Measurements from ENCODE around the gene MRPL55.

Gene MRPL55

DNA sequence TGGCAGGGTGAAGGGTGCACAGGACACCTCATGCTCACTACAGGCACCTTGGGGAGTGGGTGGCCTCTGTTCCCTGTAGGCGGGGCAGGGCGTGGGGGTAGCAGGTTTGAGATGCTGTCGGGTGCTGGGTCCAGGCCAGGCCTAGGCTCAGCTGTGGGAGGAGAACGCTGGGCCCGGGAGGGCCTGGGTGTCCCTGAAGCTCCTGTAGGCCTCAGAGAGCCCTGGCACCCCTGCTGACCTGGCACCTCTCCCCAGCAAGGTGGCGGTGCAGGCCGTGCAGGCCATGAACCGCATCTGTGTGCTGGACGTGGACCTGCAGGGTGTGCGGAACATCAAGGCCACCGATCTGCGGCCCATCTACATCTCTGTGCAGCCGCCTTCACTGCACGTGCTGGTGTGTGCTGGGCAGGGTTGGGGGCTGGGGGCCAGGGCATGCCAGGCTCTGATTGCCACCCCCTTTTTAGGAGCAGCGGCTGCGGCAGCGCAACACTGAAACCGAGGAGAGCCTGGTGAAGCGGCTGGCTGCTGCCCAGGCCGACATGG is 38.1 kb upstream of the MRPL55 start:
- peak; percentile 21 for DNase-seq

DNA sequence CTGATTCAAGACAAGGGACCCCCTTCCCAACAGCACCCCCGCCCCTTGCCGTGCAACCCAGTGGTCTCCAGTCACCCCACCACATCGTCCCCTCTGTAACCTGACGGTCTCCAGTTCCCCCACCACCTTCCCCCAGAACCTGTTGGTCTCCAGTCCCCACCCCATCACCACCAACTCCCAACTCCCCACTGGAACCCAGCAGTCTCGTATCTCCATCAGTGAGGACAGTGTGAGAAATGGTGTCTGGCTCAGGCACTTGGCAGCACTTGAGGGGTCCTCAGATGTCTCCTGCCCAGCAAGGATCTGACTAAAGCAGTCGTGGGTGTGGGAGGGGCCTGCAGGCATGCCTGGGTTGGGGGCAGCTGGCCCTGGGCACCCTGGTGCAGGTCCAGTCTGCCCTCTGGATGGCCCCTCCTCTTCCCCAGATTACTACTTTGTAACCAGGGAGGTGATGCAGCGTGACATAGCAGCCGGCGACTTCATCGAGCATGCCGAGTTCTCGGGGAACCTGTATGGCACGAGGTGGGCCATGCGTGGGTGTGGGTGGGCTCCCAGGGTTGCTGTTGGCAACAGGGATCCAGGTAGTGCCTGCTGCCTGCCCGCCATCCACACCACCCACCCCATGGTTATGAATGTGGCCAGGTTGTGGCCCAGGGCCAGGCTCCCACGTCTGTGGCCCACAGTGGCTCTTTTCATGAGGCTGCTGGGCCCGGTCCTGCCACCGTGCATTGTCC is 37.5 kb upstream of the MRPL55 start:
- DNase-seq = no peak

DNA sequence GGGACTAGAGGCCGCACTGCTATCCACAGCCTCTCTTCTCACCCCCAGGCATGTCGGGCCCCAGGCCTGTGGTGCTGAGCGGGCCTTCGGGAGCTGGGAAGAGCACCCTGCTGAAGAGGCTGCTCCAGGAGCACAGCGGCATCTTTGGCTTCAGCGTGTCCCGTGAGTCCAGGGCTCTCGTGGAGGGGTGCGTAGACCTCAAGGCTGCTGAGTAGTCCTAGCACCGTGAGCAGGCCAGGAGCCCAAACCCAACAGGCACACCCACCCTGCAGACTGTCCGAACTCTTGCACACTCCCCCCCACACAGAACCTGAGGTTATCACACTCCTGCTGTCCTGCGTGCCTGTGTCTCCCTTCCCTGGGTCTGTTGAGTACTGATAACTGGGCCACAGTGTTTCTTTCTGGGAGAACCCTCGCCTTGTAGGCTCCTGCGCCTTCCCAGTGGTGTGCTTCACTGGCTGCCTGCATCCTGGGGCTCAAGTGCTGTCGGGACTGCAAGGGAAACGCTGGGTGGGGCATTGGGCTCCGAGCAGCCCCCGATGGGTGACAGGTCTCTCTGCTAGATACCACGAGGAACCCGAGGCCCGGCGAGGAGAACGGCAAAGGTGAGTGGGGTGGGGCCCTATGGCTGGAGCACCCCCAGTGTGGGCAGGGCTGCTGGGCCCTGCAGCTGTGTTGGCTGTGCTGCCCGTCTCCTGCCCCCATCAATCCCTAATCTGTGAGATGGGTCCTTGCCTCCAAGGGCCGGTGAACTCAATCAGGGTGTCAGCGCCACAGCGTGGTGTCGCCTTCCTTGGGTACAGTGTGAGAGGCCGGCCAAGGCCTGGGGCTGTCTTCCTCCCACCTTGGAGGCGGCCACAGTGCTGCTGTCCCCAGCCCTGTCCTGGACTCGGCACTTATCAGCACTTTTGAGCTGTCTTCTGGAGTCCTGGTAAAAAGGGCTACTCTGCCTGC is 36.6 kb upstream of the MRPL55 start:
- peak; percentile 25 for DNase-seq

DNA sequence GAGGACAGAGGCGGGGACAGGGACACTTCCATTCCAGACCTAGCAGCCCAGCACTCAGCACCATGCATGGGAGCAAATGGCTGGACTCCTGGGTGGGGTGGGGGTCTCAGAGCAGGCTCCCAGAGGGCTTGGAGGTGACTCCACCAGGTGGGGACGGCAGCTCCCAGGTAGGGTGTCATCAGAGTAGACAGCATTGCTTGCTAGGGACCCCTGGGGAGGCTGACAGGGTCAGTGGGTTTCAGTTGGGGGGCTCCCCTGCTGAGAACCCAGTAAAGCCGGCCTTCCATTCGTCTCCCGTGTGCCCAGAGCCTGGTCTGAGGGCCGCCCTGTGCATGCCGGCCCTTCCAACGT is 35.9 kb upstream of the MRPL55 start:
- no peak for DNase-seq

DNA sequence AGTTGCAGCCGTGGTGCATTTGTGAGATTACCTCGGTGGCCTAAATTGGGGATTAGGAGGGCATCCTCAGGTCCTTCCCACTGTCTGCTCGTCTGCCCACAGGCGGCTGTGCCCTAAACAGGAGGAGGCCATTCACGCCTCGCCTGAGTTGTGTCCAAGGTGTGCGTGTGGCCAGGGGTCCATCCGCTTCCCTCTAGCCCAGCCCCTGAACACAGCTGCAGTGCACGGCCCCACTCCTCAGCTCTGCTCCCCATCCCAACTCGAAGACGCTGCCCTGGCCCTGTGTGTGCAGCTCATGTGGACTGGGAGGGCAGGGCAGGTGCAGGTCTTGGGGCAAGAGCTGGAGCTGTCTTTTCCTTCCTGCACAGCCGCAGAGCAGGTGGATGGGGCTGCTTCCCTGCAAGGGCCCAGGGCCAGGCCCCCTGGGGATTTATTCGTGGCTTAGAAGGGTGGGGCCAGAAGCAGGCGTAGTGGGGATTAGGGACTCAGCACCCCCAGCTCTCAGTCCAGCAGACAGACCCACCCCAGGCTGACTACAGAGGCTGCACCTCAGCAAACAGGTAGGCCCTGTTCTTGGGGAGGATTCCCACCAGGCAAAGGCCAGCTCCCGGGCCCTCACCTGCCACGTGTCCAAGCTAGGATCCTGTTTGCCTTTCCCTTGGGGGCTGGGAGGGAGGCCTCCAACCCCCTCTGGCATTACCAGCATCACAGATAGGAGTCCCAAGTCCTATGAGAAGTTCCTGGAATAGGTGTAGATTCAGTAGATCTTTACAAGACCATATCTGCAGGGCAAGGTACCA is 35.3 kb upstream of the MRPL55 start:
- DNase-seq = no peak

DNA sequence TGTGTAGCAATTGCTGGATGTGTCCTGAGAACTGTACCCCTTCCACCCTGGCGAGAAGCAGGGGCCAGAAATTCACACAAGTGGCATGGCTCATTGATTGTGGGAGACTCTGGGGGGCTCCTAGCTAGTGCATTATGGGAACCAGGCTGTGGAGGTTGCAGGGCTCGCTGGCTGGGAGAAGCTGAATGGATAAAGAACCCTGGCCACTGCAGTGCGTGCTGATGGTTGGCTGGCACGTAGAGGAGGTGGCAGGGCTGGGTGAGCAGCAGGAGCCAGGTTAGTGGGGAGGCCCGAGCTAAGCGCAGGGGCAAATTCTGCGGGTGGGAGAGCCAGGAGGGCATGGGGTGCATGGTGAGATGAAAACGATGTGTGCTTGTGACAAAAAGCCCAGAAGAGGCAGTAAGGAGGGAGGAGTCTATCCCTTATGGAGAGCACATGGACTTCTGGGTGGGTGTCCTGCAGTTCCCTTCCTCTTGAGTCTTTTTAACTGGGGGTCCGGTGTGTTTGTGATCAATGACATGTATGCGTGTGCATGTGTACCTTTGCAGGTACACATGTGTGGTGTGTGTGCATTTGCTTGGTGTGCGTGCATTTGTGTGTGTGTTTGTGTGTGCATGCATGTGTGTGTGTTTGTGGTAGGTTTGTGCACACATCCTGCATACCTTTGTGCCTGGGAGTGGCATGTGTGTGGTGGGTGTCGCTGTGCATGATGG is 34.5 kb upstream of the MRPL55 start:
- DNase-seq = no peak

DNA sequence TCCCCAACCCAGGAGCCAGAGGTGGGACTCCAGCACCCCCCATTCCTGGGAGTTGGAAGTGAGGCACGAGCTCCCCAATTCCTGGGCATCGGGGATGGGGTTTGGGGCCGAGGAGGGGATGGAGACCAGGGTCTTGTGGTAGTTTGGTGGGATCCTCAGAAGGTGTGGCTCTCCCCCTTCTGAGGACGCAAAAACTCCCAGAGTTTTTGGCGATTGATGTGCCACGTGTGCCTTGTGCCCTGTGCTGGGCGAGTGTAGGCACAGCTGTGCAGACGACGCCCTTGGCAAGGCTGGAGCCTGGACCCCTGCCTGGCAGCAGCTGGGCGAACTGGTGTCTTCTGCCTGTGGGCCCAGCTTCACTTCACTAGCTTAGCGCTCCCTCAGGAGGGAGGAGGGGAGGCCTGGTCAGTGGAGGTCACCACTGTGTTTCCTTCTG is 33.6 kb upstream of the MRPL55 start:
- peak; percentile 65 for DNase-seq

DNA sequence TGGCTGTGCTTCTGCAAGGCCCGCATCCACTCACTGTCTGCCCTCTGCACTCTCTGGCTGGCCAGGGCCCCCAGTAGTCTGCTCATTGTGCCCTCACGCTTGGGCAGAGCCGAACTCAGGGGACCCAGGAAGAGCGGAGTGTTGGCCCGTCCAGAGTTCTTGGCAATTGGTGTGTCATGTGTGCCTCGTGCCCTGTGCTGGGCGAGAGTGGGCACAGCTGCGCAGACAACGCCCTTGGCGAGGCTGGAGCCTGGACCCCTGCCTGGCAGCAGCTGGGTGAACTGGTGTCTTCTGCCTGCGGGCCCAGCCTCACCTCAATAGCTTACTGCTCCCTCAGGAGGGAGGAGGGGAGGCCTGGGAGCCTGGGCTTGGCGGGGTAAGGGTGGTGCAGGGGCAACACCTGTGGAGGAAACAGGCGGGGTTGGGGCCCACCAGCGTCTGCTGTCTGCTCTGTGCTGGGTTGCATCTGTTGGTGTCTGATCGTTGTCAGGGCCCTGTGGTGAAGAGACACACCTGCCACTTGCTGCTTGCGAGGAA is 33.1 kb upstream of the MRPL55 start:
- peak; percentile 64 for DNase-seq

DNA sequence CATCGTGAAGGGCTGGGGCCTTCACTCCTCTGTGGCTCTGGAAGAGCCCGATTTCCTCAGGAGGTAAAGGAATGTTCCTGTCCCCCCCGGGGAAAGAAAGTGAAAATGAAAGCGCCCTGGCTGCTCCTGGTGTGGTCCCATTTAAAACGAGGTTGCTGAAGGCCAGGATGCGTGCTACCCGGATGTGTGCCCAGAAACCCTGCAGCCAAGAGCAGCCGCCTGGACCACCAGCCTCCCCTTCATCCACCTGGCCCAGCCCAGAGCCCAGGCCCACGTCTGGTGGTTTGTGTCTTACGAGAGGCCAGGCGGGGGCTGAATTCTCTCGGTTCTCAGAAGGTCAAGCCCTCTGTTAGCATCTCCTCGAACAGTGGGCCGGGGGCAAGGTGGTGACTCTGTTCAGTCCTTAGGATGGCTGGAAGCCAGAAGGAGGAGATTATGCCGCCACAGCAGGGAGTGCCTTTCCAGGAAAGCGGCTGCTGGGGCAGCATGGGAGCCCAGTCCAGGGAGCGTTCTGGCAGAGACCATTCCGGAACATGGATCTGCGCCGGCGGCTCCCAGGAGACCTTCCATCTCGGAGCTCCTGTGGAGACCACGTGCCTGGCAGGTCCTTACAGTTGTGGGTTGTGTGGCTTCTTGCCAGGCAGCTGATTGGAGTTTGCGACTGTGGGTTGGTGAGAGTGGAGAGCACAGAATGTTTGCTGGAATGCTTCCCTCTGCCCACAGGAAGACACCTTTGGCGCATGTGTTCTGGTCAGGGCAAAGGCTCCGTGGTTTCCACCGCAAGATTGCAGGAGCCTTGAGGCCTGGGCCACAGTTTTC is 32.3 kb upstream of the MRPL55 start:
- DNase-seq = peak; percentile 68

DNA sequence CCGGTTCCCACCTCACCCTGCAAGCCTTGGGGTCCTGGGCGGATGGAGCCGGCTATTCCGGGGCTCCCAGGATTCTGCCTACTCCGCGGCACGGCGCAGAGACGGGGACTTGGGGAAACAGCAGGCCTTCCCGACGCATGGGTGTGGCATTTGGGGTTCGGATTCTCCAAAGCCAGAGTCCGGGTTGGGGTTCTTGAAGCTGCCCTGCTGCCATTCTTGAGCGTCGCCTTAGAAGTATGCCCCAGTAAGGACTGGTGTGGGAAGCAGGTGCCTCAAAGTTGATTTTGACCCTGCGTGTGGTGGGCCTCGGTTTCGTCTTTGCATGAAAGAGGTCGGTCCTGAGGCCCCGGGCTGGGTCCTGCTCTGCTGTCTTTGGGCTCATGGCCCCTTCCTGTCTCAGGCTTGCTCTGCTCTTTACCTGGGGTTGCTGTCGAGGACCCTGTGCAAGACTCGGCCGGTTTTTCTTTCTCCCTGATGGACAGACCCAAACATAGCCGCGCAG is 31.7 kb upstream of the MRPL55 start:
- DNase-seq = no peak

DNA sequence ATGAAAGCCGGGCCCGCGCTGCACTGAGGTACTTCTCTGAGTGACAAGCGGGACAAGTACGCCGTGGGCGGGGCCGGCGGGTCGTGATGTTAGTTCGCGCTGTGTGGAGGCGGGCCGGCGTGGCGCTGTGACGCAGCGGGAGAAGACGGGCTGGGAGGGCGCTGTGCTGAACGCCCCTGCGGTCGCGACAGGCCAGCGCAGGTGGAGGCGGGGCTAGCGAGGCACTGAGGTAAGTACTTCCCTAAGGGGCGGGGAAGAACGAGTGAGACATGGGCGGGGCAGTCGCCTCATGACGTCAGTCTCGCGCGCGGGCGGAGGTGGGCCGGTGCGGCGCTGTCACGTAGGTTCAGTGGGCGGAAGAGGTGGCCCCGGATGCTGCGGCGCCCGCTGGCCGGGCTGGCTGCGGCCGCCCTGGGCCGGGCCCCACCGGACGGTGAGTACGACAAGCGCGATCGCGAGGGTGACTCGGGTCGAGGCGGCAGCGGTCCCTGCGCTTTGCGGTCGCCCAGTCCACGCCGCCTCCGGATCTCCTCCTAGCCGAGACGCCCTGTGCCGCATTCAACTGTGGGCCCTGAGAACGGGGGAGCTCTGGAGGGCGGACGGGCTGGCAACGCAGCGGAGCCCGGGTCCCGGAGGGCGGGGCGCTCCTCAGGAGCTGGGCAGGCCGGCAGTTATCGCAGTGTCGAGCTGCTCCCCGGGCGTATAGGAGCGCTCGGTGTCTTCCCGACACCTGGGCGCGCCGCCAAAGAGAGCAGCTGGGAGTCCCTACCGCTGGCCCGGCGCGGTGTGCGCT is 31.0 kb upstream of the MRPL55 start, which contains the start of gene GUK1:
TSS of gene GUK1 (plus strand) at position 349 of the 793 bp plus-strand sequence. CDS start at position 373, 24 bp downstream.
- DNase-seq = peak; percentile 99

DNA sequence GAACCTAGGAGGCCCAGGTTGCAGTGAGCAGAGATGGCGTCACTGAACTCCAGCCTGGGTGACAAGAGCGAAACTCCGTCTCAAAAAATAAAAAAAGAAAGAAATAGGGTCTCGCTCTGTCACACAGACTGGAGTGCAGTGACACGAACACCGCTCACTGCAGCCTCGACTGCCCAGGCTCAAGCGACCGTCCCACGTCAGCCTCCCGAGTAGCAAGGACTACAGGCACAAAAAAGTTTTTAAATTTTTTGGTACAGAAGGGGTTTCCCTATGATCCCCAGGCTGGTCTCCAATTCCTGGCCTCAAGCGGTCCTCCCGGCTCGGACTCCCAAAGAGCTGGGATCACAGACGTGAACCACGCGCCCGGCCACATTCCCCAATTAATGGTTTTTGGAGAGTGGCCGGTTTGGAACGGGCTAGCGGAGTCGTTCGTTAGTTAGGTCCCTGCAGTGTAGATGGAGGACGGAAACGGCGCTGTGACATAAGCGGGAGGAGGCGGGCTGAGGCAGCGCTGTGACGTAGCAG is 30.4 kb upstream of the MRPL55 start:
- DNase-seq = no peak

DNA sequence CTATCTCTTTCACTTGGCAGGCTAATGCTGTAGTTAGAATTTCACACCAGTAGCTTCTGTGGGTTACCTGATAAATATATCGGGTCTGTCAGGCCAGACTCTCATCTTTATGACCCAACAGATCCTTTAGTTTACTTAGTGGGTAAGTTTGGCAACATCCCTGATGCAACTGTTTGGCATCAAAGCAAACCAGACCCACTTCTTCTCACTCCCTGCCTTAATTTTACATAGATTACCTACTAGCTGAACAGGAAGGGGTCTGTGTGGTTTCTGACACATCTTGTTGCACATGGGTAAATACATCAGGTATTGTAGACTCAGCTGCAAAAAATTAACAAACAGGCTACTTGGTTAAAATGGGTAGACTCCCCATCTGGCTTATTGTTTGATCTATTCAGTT is 27.8 kb upstream of the MRPL55 start:
- DNase-seq = no peak

DNA sequence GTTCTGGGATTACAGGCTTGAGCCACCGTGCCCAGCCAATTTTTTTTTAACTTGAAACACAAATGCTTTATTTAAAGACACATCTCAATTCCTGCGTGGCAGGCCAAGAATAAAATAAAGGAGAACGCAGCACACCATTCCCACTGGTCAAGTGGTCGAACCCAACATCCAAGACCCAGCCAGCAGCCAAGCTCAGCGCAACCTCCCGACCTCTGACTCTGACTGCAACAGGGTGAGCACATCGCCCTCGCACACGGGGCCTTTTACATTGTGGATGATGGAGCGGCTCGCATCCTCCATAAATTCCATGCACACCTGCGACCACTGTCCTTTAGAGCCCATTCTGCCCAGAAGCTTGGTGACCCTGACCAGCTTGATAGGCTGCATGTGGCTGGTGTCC is 25.5 kb upstream of the MRPL55 start:
- no peak for DNase-seq

DNA sequence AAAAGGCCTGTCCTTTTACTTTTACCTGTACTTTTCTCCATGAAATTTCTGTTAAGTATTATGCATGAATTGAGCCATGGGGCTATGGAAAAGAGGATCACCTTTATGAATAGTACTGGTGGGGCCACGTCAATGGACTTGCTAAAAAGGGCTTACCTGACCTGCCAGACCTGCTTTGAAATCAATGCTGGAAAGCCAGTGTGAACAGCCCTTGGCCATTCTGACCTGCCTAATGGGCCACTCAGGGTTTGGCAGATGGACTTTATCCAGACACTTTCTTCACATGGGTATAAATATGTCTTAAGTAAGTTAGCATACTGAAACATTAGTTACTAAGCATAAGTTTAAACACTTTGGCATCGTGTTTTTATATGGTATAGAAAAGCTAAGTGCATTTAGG is 22.7 kb upstream of the MRPL55 start:
- no peak for DNase-seq

DNA sequence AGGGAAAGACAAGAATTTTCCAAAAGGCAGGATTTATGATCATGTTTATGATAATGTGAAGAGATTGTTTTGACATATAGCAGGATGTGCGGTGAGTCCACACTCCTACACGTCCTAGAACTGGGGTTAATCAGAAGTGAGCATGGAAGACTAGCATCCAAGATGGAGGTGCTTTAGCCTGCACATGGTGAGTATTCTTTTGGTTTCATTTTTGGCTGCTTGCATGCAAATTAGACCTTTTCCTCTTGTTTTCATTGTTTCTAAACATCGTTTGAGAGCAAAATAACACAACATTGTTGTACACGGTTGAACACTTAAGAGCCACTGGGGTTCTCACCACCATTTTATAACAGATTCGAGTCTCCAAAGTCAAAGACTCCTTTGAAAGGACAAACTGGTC is 16.1 kb upstream of the MRPL55 start:
- DNase-seq = no peak

DNA sequence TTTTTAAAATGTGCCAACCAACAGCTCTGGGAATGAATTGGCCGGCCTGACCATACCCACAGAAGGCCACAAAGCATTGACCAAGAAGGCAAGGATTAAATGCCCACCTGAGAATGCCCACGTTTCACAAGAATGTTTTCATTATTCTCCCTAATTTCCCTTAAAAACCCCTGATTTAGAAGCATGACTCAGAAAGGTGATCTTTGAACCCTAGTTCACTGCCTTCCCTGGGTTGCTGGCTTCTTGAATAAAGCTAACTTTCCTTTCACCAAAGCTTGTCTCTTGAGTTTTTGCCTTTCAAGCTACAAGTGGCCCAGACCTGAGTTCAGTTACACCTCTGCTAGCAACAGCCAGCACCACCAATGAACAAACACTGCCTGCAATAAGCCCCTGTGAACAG is 14.4 kb upstream of the MRPL55 start:
- DNase-seq = no peak

DNA sequence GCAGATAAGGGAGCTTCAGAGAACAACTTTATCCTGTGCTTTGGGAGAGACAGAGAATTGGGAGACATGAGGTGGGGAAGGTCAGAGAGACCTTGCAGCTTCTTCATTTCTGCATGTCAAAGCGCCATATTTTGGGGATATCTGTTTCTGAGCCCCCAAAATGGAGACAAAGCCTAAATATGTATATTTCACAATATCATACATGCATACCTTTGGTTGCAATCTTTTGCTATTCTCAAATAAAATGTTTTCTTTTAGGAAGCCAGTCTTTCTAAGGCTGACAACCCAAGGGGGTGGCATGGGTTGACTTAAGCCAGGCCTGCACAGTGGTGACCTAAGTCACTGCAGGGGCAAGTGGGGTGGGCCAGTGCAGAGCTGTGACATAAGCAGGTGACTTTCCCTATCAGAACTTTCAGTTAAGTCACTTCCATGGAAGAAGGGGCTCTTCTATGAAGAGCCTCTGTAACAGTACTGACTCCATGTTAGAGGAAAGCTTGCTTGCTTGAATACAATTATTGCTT is 13.9 kb upstream of the MRPL55 start:
- no peak for DNase-seq

DNA sequence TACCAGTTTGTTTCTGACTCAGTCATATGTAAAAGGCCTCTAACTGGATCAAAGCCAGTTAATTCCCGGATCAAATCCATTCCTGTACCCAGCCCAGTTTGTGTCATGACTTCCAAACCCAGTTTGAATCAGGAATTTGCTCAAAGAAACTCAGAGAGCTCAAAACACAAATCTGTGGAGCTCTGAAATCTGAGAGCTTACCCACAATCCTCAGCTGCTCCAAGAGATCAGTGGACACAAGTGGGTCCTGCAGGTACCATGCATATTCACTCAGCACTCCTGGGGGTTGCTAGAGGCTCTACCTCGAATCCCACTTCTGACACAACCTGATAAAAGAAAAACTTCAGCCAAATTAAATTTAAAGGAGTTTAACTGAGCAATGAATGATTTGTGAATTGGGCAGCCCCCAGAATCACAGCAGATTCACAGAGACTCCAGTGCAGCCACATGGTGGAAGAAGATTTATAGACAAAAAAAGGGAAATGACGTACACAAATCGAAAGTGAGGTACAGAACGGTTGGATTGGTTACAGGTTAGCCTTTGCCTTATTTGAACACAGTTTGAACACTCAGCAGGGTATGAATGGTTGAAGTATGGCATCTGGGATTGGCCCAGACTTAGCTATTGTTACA is 11.9 kb upstream of the MRPL55 start:
- no peak for DNase-seq

All from femur (tissue), 1 donor.